ENCODE results near the gene KRT36. TPM values are rescaled to one million over a fixed set of nuclear protein-coding genes. Genes with fewer than 3 reads are reported as not detected.

KRT36 gene
- total and polyA plus RNA-seq, 4 donors, result 0.50 TPM; not detected in 3

DNA sequence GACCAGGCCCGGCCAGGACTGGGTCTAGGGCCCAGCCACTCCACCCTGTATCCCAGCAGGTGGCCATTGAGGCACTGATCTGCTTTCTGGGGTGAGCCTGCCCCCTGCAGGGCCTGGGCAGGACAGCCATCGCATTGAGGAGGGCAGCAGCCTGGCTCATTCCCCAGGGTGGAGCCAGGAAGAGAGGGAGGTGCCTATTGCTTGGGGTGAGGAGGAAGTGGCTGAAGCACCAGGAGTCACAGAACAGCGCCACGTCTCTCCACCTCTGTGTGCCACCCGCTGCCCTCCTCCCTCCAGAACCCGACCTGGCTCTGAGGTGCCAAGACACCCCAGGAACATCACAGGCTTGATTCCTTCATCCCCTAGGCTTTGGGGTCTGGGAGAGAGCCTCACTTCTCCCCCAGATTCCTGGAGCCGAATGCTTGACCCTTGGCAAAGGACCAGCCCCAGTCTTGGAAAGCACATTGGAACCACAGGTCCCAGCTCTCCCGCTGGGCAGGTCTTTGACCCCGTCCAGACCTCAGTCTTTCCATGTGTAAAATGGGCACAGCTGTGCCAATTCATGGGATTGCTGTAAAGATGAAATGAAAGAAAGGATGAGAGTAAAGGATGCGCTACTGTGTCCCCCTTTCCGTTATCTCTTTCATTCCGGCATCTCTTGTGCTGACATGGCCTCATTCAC is 7.2 kb upstream of the KRT36 start:
- DNase-seq, result peak in 1 of 2 donors; percentile 82
- Histone ChIP-seq H3K9me3 (ENCODE audit: control insufficient read depth, low read length) (no peaks in the 10 kb centered on the region), H3K27me3 (ENCODE audit: control insufficient read depth in 1 of 2, insufficient read depth in 2 of 2, low read length in 1 of 2) (no peaks in the 10 kb centered on the region), H3K27ac (ENCODE audit: low read depth in 1 of 2, low read length in 2 of 2) (no peak overlapping the region), H3K4me1 (ENCODE audit: control insufficient read depth in 1 of 2, insufficient read depth in 2 of 2, low read length in 2 of 2) (no peaks in the 10 kb centered on the region), H3K36me3 (ENCODE audit: control insufficient read depth in 1 of 2, insufficient read depth in 2 of 2, low read length in 1 of 2) (no peaks in the 10 kb centered on the region), H3K4me3 (ENCODE audit: low read length in 2 of 2) (no peak overlapping the region)
- WGBS, 2 donors, result 67 to 72% methylated on average over 12 of the region's 12 CpGs
- intact Hi-C loops (cut with DNase I), result no loop called here
- peak; percentile 78 for ATAC-seq (ENCODE audit: low FRiP score)

DNA sequence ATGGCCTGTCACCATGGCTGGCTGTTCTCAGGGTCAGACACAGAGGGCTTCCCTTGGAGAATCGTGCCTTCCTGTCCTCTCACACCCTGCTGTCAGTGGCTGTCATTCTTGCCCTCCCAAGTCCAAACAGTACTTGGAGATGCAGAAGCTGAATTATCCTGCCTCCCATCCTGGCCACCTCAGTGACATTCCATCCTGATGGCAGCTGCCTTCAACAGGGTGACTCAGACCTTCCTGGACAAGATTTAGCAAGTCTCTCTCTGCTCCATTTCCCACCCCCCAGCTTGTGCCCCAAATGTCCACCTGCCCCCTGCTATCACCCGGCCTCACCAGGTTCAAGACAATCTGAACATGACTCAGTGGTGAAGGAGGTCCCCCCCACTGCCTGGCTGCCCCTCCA is 4.8 kb upstream of the KRT36 start:
- no peaks in the 10 kb centered on the region for H3K27me3 ChIP-seq (ENCODE audit: control insufficient read depth in 1 of 2, insufficient read depth in 2 of 2, low read length in 1 of 2)
- H3K4me1 ChIP-seq (ENCODE audit: control insufficient read depth in 1 of 2, insufficient read depth in 2 of 2, low read length in 2 of 2), result no peaks in the 10 kb centered on the region
- ATAC-seq (ENCODE audit: low FRiP score) (no peak), DNase-seq (peak in 1 of 2 donors; percentile 44)
- no peaks in the 10 kb centered on the region for H3K36me3 ChIP-seq (ENCODE audit: control insufficient read depth in 1 of 2, insufficient read depth in 2 of 2, low read length in 1 of 2)
- H3K4me3 ChIP-seq (ENCODE audit: low read length in 2 of 2), result no peak overlapping the region
- H3K9me3 ChIP-seq (ENCODE audit: control insufficient read depth, low read length), result no peaks in the 10 kb centered on the region
- intact Hi-C loops (cut with DNase I), result loop anchor here in 1 of 2 donors (5.0 kb wide), 1 partner anchor 53 kb away; no protein-coding TSS in a partner anchor
- no peak overlapping the region for H3K27ac ChIP-seq (ENCODE audit: low read depth in 1 of 2, low read length in 2 of 2)
- 55 to 61% methylated on average over 2 of the region's 2 CpGs for WGBS, 2 donors

DNA sequence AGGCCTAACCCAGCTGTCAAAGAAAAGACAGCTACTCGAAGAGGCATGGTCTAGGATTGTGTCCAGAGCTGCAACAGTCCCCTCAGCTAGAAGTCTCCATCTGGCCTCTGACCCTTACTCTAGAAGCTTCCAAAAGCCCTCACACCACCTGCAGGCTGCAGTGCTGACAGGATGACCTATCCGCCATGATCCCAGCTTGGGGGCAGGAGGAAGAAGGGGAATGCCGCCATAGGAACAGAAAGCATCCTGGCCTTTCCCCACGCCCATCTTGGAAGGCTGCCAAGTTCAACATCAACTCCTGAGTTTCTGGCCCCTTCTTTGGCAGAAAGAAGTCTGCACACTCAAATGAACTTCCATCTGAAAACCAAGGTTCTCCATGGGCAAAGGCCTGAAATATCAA is 3.1 kb upstream of the KRT36 start:
- no peak overlapping the region for H3K4me3 ChIP-seq (ENCODE audit: low read length in 2 of 2)
- H3K4me1 ChIP-seq (ENCODE audit: control insufficient read depth in 1 of 2, insufficient read depth in 2 of 2, low read length in 2 of 2), result no peaks in the 10 kb centered on the region
- ATAC-seq (ENCODE audit: low FRiP score) (no peak), DNase-seq (peak; percentile 41 to 62)
- WGBS, 2 donors, result 42 to 43% methylated on average over 4 of the region's 4 CpGs
- H3K9me3 ChIP-seq (ENCODE audit: control insufficient read depth, low read length), result no peaks in the 10 kb centered on the region
- no peaks in the 10 kb centered on the region for H3K27me3 ChIP-seq (ENCODE audit: control insufficient read depth in 1 of 2, insufficient read depth in 2 of 2, low read length in 1 of 2)
- no peaks in the 10 kb centered on the region for H3K36me3 ChIP-seq (ENCODE audit: control insufficient read depth in 1 of 2, insufficient read depth in 2 of 2, low read length in 1 of 2)
- no peak overlapping the region for H3K27ac ChIP-seq (ENCODE audit: low read depth in 1 of 2, low read length in 2 of 2)
- intact Hi-C loops (cut with DNase I), result loop anchor here in 1 of 2 donors (5.0 kb wide), 1 partner anchor 55 kb away; no protein-coding TSS in a partner anchor

DNA sequence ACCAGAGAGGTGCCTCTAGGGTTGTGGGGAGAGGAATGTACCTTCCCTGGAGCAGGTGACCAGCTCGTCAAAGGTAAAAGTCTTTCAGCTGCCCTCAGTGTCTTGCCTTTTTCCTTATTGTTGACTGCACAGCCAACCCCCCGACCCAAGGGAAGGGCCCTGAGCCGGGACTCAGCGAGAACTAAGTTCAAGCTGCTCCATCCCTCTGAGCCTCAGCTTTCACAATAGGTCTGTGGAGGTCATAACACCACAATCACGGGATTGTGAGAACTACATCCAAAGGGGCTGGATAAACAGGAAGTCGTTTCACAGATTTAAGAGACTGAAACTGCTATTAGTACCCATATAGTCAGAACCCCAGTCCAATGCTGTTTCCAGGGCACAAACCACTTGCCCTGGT is 2.6 kb upstream of the KRT36 start:
- DNase-seq (peak; percentile 47 to 48), ATAC-seq (ENCODE audit: low FRiP score) (peak; percentile 12)
- Histone ChIP-seq H3K36me3 (ENCODE audit: control insufficient read depth in 1 of 2, insufficient read depth in 2 of 2, low read length in 1 of 2) (no peaks in the 10 kb centered on the region), H3K27me3 (ENCODE audit: control insufficient read depth in 1 of 2, insufficient read depth in 2 of 2, low read length in 1 of 2) (no peaks in the 10 kb centered on the region), H3K4me3 (ENCODE audit: low read length in 2 of 2) (no peak overlapping the region), H3K4me1 (ENCODE audit: control insufficient read depth in 1 of 2, insufficient read depth in 2 of 2, low read length in 2 of 2) (no peaks in the 10 kb centered on the region), H3K9me3 (ENCODE audit: control insufficient read depth, low read length) (no peaks in the 10 kb centered on the region), H3K27ac (ENCODE audit: low read depth in 1 of 2, low read length in 2 of 2) (no peak overlapping the region)
- 73 to 74% methylated on average over 6 of the region's 6 CpGs for WGBS, 2 donors
- intact Hi-C loops (cut with DNase I), result loop anchor here in 1 of 2 donors (5.0 kb wide), 1 partner anchor 55 kb away; no protein-coding TSS in a partner anchor

DNA sequence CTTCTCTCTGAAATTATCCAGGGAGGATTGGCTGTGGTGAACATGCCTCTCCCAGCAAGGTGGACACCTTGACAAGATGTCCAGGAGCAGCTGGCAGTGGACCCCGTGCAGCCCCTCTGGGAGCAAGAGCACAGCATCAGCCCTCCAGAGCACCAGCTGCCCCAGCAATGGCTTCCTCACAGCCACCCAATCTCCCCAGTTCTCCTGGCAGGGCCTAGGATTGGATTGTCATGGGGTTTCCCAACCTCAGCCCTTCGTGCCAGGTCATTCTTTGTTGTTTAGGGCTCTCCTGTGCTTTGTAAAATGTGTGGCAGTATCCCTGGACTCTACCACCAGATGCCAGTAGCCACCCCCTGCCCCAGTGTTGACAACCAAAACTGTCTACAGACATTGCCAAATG is 1.8 kb upstream of the KRT36 start:
- Histone ChIP-seq H3K36me3 (ENCODE audit: control insufficient read depth in 1 of 2, insufficient read depth in 2 of 2, low read length in 1 of 2) (no peaks in the 10 kb centered on the region), H3K4me3 (ENCODE audit: low read length in 2 of 2) (no peak overlapping the region), H3K27me3 (ENCODE audit: control insufficient read depth in 1 of 2, insufficient read depth in 2 of 2, low read length in 1 of 2) (no peaks in the 10 kb centered on the region), H3K9me3 (ENCODE audit: control insufficient read depth, low read length) (no peaks in the 10 kb centered on the region), H3K4me1 (ENCODE audit: control insufficient read depth in 1 of 2, insufficient read depth in 2 of 2, low read length in 2 of 2) (no peaks in the 10 kb centered on the region), H3K27ac (ENCODE audit: low read depth in 1 of 2, low read length in 2 of 2) (no peak overlapping the region)
- ATAC-seq (ENCODE audit: low FRiP score) (no peak), DNase-seq (peak in 1 of 2 donors; percentile 25)
- WGBS, 2 donors, result 85% methylated on average over 2 of the region's 2 CpGs
- intact Hi-C loops (cut with DNase I), result loop anchor here in 1 of 2 donors (5.0 kb wide), 1 partner anchor 56 kb away; no protein-coding TSS in a partner anchor

DNA sequence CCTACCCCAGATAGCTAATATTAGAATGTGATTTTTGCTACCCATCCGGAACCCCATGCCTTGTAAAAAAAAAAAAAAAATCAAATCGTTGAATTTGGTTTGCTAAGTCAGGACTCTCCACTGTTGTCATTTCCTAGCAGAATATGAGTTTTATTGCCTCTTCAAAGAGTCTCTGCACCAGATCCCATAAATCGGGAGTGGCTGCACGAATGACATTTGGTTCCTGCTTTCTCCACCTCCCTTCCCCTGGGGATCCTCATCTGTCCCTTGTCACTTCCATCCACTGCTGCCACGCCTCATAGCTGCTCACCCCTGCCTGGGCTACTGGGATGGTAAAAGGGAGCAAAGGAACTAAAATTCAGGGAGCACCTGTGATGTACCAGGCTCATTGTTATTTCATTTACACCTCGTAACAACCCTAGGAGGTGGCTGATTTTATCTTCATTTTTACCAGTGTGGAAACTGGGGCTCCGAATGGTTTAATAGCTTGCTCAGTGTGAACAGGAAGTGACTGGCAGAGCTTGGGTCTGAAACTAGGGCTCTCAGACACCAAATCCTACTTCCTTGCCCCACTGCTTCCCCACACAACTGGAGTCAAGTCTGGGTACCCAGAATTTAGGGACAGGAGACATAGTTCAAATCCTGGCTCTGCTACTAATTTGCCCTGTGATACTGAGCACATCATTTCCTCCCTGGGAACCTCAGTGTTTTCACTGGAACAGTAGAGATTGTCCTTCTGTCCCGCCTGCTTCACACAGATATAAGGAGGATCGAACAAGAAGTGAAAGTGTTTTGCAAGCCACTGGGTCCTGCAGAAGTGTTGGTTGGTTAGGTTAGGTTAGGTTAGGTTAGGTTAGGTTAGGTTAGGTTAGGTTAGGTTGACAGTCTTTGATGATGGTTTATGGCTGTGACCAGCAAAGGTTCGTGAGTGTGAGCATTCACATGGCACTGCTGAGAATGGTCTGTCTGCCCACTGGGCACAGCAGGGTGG is 585 bp upstream of the KRT36 start:
- ATAC-seq (ENCODE audit: low FRiP score) (no peak), DNase-seq (no peak)
- Histone ChIP-seq H3K9me3 (ENCODE audit: control insufficient read depth, low read length) (no peaks in the 10 kb centered on the region), H3K4me3 (ENCODE audit: low read length in 2 of 2) (no peak overlapping the region), H3K36me3 (ENCODE audit: control insufficient read depth in 1 of 2, insufficient read depth in 2 of 2, low read length in 1 of 2) (no peaks in the 10 kb centered on the region), H3K4me1 (ENCODE audit: control insufficient read depth in 1 of 2, insufficient read depth in 2 of 2, low read length in 2 of 2) (no peaks in the 10 kb centered on the region), H3K27me3 (ENCODE audit: control insufficient read depth in 1 of 2, insufficient read depth in 2 of 2, low read length in 1 of 2) (no peaks in the 10 kb centered on the region), H3K27ac (ENCODE audit: low read depth in 1 of 2, low read length in 2 of 2) (no peak overlapping the region)
- WGBS, 2 donors, result 72 to 75% methylated on average over 10 of the region's 10 CpGs
- intact Hi-C loops (cut with DNase I), result loop anchor here in 1 of 2 donors (5.0 kb wide), 1 partner anchor 57 kb away; no protein-coding TSS in a partner anchor

DNA sequence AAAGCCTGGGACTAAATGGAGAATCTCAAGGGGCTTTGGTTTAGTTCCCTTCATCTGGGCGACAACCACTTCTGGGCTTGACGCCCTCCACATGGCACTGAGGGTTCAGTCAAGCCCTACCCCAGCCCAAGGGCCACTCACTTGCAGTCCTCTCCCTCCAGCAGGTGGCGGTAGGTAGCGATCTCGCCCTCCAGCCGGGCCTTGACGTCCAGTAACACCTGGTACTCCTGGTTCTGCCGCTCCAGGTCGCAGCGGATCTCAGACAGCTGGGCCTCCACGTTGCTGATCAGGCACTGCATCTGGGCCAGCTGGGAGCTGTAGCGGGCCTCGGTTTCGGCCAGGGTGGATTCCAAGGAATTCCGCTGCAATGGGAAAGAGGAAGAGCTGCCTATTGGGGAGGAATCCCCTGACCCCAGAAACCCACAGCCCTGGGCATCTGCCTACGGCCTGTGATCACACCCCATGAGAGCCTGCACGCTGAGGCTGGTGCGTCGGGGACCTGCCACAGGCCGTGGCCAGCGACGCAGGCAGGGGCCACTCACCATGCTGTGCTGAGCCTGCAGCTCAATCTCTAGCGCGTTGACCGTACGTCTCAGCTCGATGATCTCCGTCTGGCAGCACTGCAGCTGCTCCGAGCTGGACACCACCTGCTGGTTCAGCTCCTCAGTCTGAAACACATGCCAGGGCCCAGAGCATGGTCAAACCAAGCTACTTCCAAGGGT is 2.7 kb downstream of the KRT36 start:
- H3K4me1 ChIP-seq (ENCODE audit: control insufficient read depth in 1 of 2, insufficient read depth in 2 of 2, low read length in 2 of 2), result no peaks in the 10 kb centered on the region
- no peaks in the 10 kb centered on the region for H3K36me3 ChIP-seq (ENCODE audit: control insufficient read depth in 1 of 2, insufficient read depth in 2 of 2, low read length in 1 of 2)
- 55 to 61% methylated on average over 29 of the region's 29 CpGs for WGBS, 2 donors
- no peak for ATAC-seq (ENCODE audit: low FRiP score)
- intact Hi-C loops (cut with DNase I), result no loop called here
- no peak overlapping the region for H3K27ac ChIP-seq (ENCODE audit: low read depth in 1 of 2, low read length in 2 of 2)
- H3K4me3 ChIP-seq (ENCODE audit: low read length in 2 of 2), result no peak overlapping the region
- H3K9me3 ChIP-seq (ENCODE audit: control insufficient read depth, low read length), result no peaks in the 10 kb centered on the region
- no peaks in the 10 kb centered on the region for H3K27me3 ChIP-seq (ENCODE audit: control insufficient read depth in 1 of 2, insufficient read depth in 2 of 2, low read length in 1 of 2)
- peak in 1 of 2 donors; percentile 82 for DNase-seq

DNA sequence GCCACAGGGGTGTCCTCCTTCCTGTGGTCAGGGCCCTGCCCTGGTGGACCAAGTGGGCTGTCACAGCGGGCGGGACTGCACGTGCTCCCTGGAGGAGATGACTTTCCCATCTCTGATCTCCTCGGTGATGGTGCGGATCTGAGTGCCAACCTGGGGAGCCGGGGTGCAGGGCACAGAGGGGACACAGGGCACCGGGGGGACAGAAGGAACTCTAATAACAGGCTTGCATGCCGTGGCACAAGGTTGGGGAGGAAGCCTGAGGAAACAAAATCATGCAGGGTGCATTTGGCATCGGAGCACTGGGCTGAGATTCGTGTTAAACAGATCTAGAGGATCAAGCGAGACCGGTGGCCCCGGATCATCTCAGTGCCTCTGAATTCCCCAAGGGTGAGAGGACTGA is 3.4 kb downstream of the KRT36 start:
- 88 to 92% methylated on average over 13 of the region's 13 CpGs for WGBS, 2 donors

More for the DNA sequence above, 3.4 kb downstream of the KRT36 start:
- no peaks in the 10 kb centered on the region for H3K9me3 ChIP-seq (ENCODE audit: control insufficient read depth, low read length)
- no peak overlapping the region for H3K27ac ChIP-seq (ENCODE audit: low read depth in 1 of 2, low read length in 2 of 2)
- no peaks in the 10 kb centered on the region for H3K4me1 ChIP-seq (ENCODE audit: control insufficient read depth in 1 of 2, insufficient read depth in 2 of 2, low read length in 2 of 2)
- H3K27me3 ChIP-seq (ENCODE audit: control insufficient read depth in 1 of 2, insufficient read depth in 2 of 2, low read length in 1 of 2), result no peaks in the 10 kb centered on the region
- intact Hi-C loops (cut with DNase I), result no loop called here
- no peak for ATAC-seq (ENCODE audit: low FRiP score)
- no peak overlapping the region for H3K4me3 ChIP-seq (ENCODE audit: low read length in 2 of 2)
- H3K36me3 ChIP-seq (ENCODE audit: control insufficient read depth in 1 of 2, insufficient read depth in 2 of 2, low read length in 1 of 2), result no peaks in the 10 kb centered on the region
- peak in 1 of 2 donors; percentile 59 for DNase-seq

Measured in aorta (tissue), 5 donors.